NCI-H146 treated with DMSO at 0.1 percent for 48 hours (cell line): Measurements from ENCODE around the gene QRFP.

Source experiments
- DNase-seq: peaks from one replicate; lab custom pipeline; 2025; ENCODE audit not compliant: unreplicated experiment; lab: John Stamatoyannopoulos, UW

QRFP gene

DNA sequence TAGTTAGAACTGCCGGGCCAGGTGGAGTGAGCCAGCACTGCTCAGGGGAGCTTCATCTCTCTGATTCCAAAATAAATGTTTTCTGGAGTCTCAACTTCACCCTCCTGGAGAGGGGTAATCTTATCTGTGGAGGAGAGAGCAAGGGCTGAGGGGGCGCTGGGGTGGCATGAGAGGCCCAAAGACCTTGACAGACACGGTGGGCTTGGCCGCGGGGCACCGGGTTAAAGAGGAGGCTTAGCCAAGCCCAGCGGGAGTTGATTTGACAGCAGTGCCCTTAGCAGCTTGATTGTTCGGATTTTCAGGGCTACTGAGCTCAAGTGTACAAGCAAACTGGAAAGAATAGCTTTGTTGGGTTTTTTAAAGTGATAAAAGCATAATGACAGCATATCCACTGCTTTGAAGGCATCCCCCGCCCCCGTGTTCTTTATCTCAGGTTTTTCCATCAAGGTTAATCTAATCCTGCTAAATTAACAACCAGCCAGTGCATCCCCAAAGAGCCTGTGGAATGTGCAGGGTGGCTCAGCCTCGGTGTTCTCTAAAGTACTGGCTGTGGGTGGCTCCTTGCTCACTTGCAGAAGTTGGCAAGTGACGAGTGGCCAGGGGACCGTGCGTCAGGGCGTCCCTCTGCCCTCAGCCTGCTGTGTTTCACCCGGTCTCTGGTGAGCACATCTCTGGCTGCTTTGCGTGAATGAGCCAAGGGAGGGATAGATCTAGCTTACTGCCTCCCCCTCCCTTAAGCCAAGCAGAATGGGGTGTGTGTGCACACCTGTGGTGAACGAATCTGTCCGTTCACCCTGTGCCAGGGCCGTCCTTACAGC, 5.5 kb downstream of the QRFP start:
- DNase-seq = no peak

DNA sequence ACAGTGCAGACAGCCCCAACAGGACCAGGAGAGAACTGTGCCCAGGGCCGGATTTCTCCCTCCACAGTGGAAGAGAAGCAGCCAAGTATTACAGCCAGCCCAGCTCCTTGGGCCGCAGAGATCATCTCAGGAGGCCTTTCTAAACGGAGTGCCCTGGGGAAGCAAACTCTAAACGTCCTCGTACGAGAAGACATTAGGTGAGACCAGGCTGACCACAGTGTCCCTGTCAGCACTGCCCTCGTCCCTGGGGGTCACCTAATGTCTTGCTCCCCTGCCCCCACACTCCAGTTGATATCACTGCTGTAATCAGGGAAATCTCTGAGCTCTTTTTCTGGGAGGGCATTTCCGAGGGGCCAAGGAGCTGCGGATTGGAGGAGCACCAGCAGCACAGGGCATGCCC, 6.5 kb downstream of the QRFP start:
- no peak for DNase-seq

DNA sequence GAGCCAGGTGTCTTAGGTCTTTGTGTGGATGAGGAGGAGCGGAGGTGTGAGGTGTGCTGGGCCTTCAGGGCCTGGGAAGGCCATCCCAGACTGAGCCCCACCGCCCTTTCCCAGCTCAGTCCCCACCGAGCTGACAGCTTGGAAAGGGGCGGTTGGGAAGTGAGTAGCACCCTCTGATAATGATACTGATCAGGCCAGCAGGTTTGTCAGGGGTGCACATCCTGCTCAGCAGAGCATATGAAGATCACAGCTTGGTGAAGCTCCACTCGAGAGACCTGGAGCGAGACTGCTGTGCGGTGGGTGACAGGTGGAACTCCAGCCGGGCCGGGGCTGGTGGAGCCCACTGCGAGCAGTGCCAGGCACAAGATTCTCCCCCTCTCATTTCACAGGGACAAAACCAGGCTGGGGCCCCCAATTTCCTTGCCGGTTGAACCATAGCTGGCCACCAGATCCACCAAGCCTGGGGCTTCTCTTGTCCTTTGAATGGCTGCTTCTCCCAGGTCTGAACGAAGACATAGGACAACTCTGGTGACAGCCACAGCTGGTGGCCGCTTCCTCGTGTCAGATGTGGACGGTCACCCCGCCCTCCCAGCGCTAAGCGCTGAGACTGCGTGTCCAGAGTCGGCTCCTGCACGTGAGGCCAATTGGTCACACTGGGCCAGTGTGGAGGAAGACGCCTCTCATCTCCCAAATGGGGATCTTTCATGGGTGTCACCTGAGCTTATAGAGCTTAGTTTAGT, 8.3 kb downstream of the QRFP start:
- no peak for DNase-seq

DNA sequence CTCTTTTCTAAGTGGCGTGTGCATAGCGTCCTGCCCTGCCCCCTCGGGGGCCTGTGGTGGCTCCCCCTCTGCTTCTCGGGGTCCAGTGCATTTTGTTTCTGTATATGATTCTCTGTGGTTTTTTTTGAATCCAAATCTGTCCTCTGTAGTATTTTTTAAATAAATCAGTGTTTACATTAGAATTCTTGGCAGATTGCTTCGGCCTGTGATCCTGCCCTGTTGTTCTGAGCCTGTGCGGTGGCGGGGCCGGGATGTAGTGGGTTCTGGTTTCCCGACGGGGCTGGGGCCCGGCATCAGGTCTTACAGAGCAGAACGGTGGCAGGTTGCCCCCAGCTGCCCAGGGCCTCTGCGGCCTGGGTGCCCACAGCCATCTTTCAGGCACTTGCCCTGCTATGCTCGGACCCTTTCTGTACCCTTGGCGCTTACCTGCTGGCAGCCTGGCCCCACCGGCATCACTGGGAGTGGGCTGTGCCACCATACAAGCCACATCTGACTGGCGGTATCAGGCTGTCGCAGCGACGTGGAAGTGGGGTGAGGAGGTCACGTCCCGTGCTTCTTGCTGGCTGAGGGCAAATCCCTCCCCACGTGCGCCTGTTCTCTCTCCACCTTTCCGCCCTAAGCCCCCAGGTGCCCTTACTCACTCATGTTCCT, 9.0 kb downstream of the QRFP start:
- DNase-seq = no peak

GRCh38 chr9:130886981-130887380, 9.6 kb downstream of the QRFP start:
- DNase-seq = no peak

DNA sequence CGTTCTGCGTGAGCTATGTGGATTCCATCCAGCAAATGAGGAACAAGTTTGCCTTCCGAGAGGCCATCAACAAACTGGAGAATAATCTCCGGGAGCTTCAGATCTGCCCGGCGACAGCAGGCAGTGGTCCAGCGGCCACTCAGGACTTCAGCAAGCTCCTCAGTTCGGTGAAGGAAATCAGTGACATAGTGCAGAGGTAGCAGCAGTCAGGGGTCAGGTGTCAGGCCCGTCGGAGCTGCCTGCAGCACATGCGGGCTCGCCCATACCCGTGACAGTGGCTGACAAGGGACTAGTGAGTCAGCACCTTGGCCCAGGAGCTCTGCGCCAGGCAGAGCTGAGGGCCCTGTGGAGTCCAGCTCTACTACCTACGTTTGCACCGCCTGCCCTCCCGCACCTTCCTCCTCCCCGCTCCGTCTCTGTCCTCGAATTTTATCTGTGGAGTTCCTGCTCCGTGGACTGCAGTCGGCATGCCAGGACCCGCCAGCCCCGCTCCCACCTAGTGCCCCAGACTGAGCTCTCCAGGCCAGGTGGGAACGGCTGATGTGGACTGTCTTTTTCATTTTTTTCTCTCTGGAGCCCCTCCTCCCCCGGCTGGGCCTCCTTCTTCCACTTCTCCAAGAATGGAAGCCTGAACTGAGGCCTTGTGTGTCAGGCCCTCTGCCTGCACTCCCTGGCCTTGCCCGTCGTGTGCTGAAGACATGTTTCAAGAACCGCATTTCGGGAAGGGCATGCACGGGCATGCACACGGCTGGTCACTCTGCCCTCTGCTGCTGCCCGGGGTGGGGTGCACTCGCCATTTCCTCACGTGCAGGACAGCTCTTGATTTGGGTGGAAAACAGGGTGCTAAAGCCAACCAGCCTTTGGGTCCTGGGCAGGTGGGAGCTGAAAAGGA, 10.9 kb downstream of the QRFP start:
- no peak for DNase-seq

- DNase-seq = no peak
These were observed 11.8 kb downstream of the QRFP start for GRCh38 chr9:130884542-130885483.

DNA sequence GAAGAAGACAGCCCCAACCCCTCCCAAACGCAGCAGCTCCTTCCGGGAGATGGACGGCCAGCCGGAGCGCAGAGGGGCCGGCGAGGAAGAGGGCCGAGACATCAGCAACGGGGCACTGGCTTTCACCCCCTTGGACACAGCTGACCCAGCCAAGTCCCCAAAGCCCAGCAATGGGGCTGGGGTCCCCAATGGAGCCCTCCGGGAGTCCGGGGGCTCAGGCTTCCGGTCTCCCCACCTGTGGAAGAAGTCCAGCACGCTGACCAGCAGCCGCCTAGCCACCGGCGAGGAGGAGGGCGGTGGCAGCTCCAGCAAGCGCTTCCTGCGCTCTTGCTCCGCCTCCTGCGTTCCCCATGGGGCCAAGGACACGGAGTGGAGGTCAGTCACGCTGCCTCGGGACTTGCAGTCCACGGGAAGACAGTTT, 12.5 kb downstream of the QRFP start:
- DNase-seq = no peak

DNA sequence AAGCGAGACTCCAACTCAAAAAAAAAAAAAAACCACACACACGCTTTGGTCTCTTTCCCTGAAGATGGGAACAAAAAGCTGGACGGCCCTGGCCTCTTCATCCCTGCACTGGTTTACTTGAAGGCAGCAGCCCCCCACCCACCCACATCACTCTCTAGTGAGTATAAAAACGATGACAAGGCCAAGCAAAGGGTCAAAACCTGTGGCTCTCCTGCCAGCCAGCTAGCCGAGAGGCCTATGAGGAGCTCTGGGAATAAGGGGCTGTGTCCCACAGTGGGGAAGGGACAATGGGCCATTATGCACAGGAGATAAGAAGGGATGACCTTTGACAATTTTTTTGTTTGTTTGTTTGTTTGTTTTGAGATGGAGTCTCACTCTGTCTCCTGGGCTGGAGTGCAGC, 13.1 kb downstream of the QRFP start:
- DNase-seq = no peak

GRCh38 chr9:130882696-130883225, 13.9 kb downstream of the QRFP start:
- no peak for DNase-seq

DNA sequence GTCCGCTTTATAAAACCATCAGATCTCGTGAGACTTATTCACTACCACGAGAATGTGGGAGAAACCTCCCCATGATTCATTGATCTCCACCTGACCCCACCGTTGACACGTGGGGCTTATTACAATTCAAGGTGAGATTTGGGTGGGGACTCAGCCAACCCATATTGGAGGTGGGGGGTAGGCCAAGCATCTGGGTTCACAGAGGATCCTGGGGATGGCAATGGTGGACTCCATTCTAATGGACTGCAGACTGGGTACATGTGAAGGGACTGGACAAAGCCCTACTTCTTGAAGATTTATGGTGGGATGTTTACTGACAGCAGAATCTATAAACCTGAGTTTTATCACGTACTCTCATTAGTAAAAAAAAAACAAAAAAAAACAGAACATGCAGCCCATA, 15.1 kb downstream of the QRFP start:
- no peak for DNase-seq

DNA sequence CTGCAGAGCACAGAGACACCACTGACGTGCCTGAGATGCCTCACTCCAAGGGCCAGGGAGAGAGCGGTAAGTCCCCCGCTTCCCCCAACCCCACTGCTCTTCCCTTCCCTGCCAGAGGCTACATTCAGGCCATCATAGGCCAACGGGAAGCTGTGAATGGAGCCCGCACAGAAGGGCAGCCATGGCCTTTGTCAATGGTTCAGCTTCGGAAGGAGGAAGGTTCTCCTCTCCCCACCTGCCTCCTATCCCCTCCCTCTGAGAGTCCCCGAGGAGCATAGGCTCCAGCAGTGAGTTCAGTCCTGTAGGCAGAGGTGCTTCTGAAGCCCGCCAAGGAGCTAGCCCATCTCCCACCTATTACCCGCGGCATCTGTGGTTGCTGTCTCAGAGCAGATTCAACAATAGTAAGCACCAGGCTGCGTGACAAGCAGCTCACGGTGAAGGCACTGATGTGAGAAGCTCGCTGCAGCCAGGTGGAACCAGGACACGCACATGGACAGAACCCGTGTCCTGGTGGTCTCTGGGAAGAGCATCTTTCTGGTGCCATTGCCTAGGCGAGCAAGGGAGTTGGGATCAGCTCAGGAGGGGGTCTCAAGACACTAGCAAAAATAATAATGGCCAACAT, 15.9 kb downstream of the QRFP start:
- no peak for DNase-seq

DNA sequence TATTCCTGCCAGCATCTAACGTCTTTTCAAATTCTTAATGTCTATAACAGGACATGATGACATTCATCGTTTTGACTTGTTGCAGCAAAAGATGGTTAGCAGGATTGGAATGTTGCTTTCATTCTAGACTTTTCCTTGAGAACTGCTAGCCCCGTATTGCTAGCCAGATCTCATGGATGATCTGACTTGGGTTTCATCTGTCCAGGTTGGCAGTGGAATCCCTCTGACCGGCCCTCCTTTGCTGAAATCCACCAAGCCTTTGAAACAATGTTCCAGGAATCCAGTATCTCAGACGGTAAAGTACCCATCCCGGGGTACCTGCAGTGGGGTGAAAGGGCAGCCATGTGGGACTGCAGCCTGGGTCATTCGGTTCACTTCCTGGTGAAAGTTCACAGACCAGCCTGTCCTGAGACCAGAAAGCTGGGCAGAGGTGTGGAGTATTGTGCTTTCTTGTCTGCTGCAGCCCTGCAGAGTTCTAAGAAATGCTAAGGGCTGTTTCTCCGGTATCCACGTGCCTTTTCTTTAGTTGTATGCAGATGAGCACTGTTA, 16.7 kb downstream of the QRFP start:
- no peak for DNase-seq

DNA sequence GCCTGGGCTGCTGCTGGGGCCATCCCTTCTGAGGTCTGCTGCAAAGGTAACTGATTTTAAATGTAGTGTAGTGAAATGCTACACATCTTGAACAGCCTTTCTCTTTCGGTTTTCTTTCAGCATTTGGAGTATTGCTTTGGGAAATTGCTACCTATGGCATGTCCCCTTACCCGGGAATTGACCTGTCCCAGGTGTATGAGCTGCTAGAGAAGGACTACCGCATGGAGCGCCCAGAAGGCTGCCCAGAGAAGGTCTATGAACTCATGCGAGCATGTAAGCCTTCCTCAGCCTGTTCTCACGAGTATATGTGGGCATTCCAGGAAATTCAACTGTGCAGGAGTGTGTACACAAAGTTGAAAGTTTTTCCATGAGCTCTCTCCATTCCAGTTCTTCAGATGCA, 18.3 kb downstream of the QRFP start:
- no peak for DNase-seq

GRCh38 chr9:130877300-130877699, 19.3 kb downstream of the QRFP start:
- DNase-seq = no peak

DNA sequence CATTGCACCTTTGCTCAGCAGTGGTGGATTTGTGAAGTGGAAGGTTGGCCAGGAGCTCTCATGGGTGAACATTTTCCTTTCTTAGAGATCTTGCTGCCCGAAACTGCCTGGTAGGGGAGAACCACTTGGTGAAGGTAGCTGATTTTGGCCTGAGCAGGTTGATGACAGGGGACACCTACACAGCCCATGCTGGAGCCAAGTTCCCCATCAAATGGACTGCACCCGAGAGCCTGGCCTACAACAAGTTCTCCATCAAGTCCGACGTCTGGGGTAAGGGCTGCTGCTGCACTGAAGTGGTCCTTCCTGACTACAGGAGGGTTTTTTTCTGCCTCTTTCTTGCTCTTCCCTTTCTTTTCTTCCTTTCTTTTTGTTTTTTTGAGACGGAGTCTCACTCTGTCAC, 21.8 kb downstream of the QRFP start:
- DNase-seq = no peak

DNA sequence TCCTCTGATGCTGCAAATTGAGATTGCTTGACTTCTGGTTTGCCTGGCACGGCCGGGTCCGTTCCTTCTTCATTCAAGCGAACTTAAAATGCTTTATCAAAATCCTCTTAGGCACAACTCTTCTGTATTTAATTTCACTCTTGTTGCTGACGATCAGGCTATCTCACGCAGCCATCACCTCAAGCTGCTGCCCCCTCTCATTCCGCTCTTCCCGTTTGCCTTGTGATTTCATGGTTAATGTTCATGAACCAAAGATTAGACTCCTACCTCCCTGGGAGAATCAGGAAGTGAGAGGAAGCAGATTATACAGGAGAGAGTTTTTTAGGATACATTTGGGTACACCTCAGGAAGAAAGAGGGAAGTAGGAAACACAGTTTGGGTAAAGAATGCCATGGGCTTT, 22.6 kb downstream of the QRFP start:
- DNase-seq = no peak

GRCh38 chr9:130872912-130873503, 23.6 kb downstream of the QRFP start:
- no peak for DNase-seq

DNA sequence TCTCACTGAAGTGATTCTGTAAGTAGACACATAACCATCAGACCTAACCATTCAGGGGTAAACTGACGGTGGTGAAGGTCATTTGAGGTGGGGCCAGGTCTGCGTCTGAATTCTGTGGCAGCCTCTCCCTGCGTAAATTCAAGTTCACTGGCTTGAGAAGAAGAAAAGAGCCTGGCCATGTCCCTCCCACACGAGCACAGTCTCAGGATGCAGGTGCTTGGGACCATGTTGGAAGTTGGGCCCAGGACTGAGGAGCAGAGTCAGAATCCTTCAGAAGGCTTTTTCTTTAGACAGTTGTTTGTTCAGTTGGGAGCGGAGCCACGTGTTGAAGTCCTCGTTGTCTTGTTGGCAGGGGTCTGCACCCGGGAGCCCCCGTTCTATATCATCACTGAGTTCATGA, 24.1 kb downstream of the QRFP start:
- no peak for DNase-seq
